ENCODE results near the gene BOD1L1.

Gene BOD1L1

GRCh38 chr4:13530823-13531624 is 96.5 kb downstream of the BOD1L1 start:
- Histone ChIP-seq H3K4me3 (ENCODE audit: low read depth, low read length) (no peak overlapping the region), H3K36me3 (replicated peaks) (no peaks in the 10 kb centered on the region), H3K27ac (no peak overlapping the region), H3K27me3 (replicated peaks) (peaks cover 94% of the 10 kb centered on the region)
- in situ Hi-C loops (cut with HindIII; ENCODE audit: low pct_ligation_motif_present, low sequenced_read_pairs), result no loop called here
- DNase-seq, result no peak
- TF ChIP-seq CTCF (IDR thresholded peaks at IDR 0.05; ENCODE audit: low read depth, low read length, missing control alignments), result no peak

GRCh38 chr4:13529128-13529919 is 98.2 kb downstream of the BOD1L1 start:
- in situ Hi-C loops (cut with HindIII; ENCODE audit: low pct_ligation_motif_present, low sequenced_read_pairs), result no loop called here

GRCh38 chr4:13528821-13529127 is 98.8 kb downstream of the BOD1L1 start:
- Histone ChIP-seq H3K36me3 (replicated peaks) (no peaks in the 10 kb centered on the region), H3K27ac (no peak overlapping the region), H3K4me3 (ENCODE audit: low read depth, low read length) (no peak overlapping the region), H3K27me3 (replicated peaks) (peaks cover 95% of the 10 kb centered on the region)
- no peak for TF ChIP-seq CTCF (IDR thresholded peaks at IDR 0.05; ENCODE audit: low read depth, low read length, missing control alignments)
- no peak for DNase-seq
- in situ Hi-C loops (cut with HindIII; ENCODE audit: low pct_ligation_motif_present, low sequenced_read_pairs), result no loop called here

More at GRCh38 chr4:13529128-13529919, 98.2 kb downstream of the BOD1L1 start:
- H3K36me3 ChIP-seq (replicated peaks), result no peaks in the 10 kb centered on the region
- H3K27ac ChIP-seq, result no peak overlapping the region
- H3K27me3 ChIP-seq (replicated peaks), result peaks cover 95% of the 10 kb centered on the region
- no peak for TF ChIP-seq CTCF (IDR thresholded peaks at IDR 0.05; ENCODE audit: low read depth, low read length, missing control alignments)
- no peak overlapping the region for H3K4me3 ChIP-seq (ENCODE audit: low read depth, low read length)
- no peak for DNase-seq

GRCh38 chr4:13527981-13528820 is 99.3 kb downstream of the BOD1L1 start:
- no peak overlapping the region for H3K4me3 ChIP-seq (ENCODE audit: low read depth, low read length)
- TF ChIP-seq CTCF (IDR thresholded peaks at IDR 0.05; ENCODE audit: low read depth, low read length, missing control alignments), result no peak
- in situ Hi-C loops (cut with HindIII; ENCODE audit: low pct_ligation_motif_present, low sequenced_read_pairs), result no loop called here
- H3K27me3 ChIP-seq (replicated peaks), result peaks cover 95% of the 10 kb centered on the region
- H3K36me3 ChIP-seq (replicated peaks), result no peaks in the 10 kb centered on the region
- DNase-seq, result no peak
- no peak overlapping the region for H3K27ac ChIP-seq

GRCh38 chr4:13527192-13527980 is 100.1 kb downstream of the BOD1L1 start:
- H3K4me3 ChIP-seq (ENCODE audit: low read depth, low read length), result no peak overlapping the region
- H3K36me3 ChIP-seq (replicated peaks), result no peaks in the 10 kb centered on the region
- TF ChIP-seq CTCF (IDR thresholded peaks at IDR 0.05; ENCODE audit: low read depth, low read length, missing control alignments), result no peak
- in situ Hi-C loops (cut with HindIII; ENCODE audit: low pct_ligation_motif_present, low sequenced_read_pairs), result no loop called here
- DNase-seq, result no peak
- H3K27ac ChIP-seq, result no peak overlapping the region
- peaks cover 95% of the 10 kb centered on the region for H3K27me3 ChIP-seq (replicated peaks)
